SKM-1 treated with dmso at 0.1 percent for 144 hours (cell line): Measurements from ENCODE around the gene PTPRN2.

Experiments used
- DNase-seq: peaks from one replicate; lab custom pipeline; 2025; ENCODE audit not compliant: unreplicated experiment; lab: John Stamatoyannopoulos, UW

The PTPRN2 gene

DNA sequence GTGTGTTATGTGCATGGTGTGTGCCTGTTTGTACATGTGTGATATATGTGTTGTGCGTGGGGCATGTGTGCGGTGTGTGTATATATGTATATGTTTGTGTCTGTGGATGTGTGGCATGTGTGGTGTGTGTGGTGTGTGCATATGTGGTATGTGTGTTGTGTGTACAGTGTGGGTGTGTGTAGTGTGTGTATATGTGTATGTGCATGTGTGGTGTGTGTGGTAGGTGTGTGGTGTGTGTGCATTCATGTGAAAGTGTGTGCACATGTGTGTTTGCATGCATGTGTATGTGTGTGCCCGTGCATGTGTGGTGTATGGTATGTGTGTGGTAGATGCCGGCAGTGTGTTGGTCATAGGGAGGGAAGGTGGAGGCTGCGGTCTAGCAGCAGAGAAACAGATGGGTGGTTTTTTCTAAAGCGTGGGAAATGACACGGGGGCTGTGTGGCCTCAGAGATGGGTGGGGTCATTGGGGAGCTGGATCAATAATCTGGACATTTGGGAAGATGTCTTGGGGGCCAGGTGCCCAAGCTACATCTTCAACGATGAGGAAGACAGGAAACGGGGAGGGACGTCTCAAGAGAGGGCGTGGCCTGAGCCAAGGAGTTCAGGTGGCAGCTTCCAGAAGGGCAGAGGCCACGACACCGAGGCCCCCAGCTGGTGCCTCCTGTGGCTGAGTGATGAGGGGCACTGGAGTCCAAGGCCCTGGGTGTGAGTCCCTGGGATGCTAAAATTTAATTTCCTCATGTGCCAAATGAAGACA lies 769.5 kb downstream of the PTPRN2 start:
- DNase-seq, result no peak

- no peak for DNase-seq
Observed at GRCh38 chr7:157817433-157817832, 770.2 kb downstream of the PTPRN2 start.

- DNase-seq, result no peak
Observed at GRCh38 chr7:157816526-157817250, 770.9 kb downstream of the PTPRN2 start.

DNA sequence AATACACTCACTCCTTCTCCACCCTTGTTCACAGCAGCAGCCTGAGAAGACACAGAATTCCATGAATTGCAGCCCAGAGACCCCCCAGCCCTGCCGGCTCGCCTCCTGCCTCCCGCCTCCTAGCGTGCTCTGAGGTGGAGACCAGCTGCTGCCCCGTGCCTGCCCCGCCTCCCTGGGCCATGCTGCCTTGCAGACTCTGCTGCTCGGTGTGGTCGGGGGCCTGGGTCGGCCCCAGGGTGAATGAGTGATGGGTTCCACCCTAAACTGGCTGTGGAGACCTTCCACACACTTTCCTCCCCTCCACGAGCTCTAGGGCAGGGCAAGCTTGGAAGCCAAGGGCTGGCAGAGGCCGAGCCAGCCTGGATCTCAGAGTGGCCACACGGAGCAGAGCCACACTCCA lies 771.5 kb downstream of the PTPRN2 start:
- no peak for DNase-seq

DNA sequence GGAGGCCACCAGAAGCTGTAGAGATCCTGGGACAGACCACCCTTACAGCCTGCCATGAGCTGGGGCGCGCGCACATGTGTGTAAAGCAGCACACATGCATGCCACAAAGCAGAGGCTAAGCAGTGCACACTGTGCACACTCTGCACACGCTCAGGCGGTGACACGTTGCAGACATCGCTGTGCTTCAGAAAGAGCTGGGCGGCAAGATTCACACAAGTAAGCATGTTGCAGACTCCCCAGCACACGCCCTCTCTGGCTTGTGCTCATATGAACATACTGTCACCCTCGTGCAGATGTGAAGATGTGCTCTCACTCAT lies 772.0 kb downstream of the PTPRN2 start:
- DNase-seq, result no peak

DNA sequence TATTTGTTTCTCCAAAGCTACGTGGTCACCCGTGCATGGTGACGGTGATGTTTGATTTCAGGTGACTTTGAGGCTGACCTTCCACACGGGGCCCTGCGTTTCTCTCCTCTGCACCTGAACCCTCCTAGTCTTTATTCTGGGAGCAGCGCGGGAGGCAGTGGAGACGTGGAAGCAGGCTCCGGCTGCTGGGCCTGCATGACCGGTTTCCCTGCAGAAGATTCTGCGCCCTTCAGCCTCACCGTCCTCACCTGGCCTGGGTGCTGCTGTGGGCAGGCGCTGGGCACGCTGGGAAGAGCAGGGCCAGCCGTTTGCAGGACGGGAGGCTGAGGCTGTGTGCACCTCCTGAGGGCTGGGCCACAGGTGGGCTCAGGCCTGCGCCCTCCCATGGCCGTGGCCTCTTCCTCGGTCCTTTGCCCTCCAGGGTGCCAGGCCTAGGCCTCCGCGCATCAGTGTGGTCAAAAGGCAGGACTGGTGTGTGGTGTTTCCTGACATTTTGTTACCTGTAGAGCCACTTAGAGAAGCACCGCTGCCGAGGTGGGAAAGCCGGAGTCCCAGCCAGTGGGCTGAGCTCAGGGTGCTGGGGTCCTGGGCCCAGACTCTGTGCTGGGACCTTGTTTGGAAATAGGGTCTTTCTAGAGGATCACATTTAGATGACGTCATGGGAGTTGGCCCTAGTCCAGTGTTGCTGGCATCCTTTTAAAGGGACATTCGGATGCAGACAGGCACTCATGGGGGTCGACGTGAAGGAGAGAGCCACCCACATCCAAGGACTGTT lies 772.5 kb downstream of the PTPRN2 start:
- DNase-seq, result no peak

- DNase-seq, result no peak
Observed at GRCh38 chr7:157813741-157814661, 773.6 kb downstream of the PTPRN2 start.

GRCh38 chr7:157813053-157813452 lies 774.6 kb downstream of the PTPRN2 start:
- DNase-seq, result no peak

GRCh38 chr7:157811946-157812345 lies 775.7 kb downstream of the PTPRN2 start:
- DNase-seq, result no peak

GRCh38 chr7:157809863-157810851 lies 777.5 kb downstream of the PTPRN2 start:
- DNase-seq, result no peak

GRCh38 chr7:157809154-157809862 lies 778.3 kb downstream of the PTPRN2 start:
- DNase-seq, result no peak

- DNase-seq, result no peak
Observed at GRCh38 chr7:157808042-157808441, 779.6 kb downstream of the PTPRN2 start.

DNA sequence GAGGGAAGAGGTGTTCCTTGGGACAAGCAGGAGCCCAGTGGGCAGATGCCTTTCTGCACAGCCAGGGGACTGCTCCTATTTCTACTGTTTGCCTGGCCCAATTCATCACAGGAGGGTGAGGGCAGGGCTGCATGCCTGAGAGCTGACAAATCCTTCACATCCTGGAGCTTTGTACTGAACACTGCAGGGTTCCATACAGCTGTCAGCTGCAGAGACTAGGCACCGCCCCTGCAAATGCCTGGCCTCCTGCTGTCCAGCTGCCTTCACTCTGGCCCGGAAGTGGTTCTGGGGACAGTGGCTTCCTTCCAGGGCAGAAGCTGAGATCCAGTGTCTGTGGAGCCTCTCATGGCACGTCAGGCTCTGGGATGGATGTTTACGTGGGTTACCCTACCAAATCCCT lies 780.1 kb downstream of the PTPRN2 start:
- no peak for DNase-seq

DNA sequence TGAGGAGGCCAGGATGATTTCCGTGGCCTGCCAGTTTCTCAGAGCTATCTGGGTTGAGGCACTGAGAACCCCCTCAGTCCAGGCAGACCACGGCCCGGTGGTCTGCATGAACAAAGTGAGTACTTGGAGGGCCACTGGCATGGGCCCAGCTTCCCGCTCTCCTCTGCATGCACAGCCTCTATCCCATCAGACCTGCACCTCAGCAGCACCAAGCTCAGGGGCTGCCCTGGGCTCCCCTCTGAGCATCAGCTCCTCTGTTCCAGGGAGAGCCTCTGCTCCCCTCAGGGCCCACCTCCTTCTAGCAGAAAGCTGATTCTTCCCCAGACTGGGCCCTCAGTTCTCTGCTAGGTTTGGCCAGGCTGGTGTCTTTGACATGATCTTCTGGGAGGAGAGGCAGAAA lies 780.9 kb downstream of the PTPRN2 start:
- DNase-seq, result no peak

- no peak for DNase-seq
Observed at GRCh38 chr7:157805713-157806112, 781.9 kb downstream of the PTPRN2 start.

DNA sequence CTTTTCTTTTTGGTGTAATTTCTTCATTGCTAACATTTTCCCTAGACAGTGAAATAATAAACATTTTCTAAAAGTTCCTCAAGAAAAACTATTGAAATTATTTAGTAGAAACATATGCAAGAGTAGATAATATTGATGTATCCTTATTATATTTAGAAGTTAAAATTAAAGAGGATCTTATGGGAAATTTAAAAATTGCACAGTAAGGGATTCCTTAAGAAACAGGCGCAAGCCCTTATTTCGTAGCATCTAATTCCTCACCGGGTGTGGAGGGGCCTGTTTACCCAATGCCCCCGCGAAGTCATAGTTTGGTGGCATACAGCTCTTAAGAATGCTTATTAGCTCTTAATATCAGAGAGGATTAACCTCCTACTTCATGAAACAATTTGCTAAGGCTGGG lies 783.7 kb downstream of the PTPRN2 start:
- DNase-seq, result no peak

GRCh38 chr7:157801971-157802675 lies 785.5 kb downstream of the PTPRN2 start:
- DNase-seq, result no peak

DNA sequence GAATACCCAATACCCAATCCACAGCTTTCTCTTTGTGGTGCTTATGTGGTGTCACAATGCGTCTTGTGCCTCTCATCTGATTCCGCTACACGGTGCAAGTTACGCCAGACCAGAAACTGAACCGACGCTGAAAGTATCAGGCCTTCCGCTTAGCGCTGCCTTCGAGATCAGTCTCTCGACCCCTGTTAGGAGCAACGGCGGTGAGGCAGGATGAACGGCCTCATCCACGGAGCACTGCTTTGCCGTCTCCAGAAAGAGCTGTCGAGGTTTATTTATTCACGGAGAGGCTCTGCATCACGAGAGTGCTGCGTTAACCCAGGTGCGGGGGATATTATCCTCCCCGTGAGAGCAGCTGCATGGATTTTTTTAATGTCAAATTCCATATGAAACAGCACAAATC lies 786.5 kb downstream of the PTPRN2 start:
- DNase-seq, result no peak

DNA sequence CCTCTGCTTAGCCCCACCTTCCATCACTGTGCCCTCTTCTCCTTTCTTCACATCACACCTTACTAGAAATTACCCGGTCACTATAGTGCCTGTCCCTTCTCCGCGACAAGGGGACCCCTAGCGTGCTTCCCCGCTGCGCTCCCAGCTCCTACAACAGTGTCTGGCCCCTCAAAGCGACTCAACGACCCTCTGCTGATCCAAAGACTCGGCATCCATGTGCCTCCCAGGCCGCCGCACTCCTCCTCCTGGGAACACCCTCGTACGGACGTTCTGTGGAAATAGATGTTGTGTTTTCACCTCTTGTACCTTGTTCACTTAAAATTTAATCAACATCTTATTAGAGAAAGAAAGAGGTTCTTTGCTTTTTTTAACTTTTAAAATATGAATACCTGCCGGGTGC lies 787.3 kb downstream of the PTPRN2 start:
- no peak for DNase-seq
